GM21381 (cell line): ENCODE measurements around the gene CUTA.

Experiments used
- ATAC-seq: cut with Tn5 transposase; IDR thresholded peaks from one replicate; pipeline ENCODE4 v1.9.1; 2021; ENCODE audit warnings: mild to moderate bottlenecking, moderate library complexity; ENCODE audit not compliant: unreplicated experiment

CUTA gene

GRCh38 chr6:33439956-33440648 is 22.2 kb upstream of the CUTA start:
- ATAC-seq: no peak

GRCh38 chr6:33438978-33439594 is 21.2 kb upstream of the CUTA start:
- no peak for ATAC-seq

- no peak for ATAC-seq
Measured at GRCh38 chr6:33437666-33438065, 19.8 kb upstream of the CUTA start.

- ATAC-seq: no peak
Measured at GRCh38 chr6:33434961-33435360, 17.1 kb upstream of the CUTA start.

- no peak for ATAC-seq
Measured at GRCh38 chr6:33433544-33434191, 15.8 kb upstream of the CUTA start.

GRCh38 chr6:33433001-33433543 is 15.2 kb upstream of the CUTA start:
- no peak for ATAC-seq

GRCh38 chr6:33432546-33432945 is 14.6 kb upstream of the CUTA start:
- no peak for ATAC-seq

- ATAC-seq: no peak
Measured at GRCh38 chr6:33431880-33432541, 14.1 kb upstream of the CUTA start.

GRCh38 chr6:33430991-33431879 is 13.3 kb upstream of the CUTA start:
- no peak for ATAC-seq

GRCh38 chr6:33430334-33430733 is 12.4 kb upstream of the CUTA start:
- no peak for ATAC-seq

GRCh38 chr6:33429750-33430052 is 11.8 kb upstream of the CUTA start:
- no peak for ATAC-seq

- ATAC-seq: no peak
Measured at GRCh38 chr6:33428966-33429749, 11.3 kb upstream of the CUTA start.

- no peak for ATAC-seq
Measured at GRCh38 chr6:33428224-33428965, 10.5 kb upstream of the CUTA start.

GRCh38 chr6:33427585-33428223 is 9.8 kb upstream of the CUTA start:
- ATAC-seq: no peak

- no peak for ATAC-seq
Measured at GRCh38 chr6:33426590-33427511, 8.9 kb upstream of the CUTA start.

- peak; percentile 34 for ATAC-seq
Measured at GRCh38 chr6:33425668-33426577, 8.0 kb upstream of the CUTA start.
